Activated CD4-positive, alpha-beta T cell treated with anti-CD3 and anti-CD28 coated beads, Interleukin-2, amount 50 U/mL, for 48 hours (primary cell): Measurements from ENCODE around the gene USP16.

ENCODE experiments used
- DNase-seq, 2 experiments: peaks; one replicate each; pipeline ENCODE4 v3.0.0-alpha.2; 2020

The USP16 gene

GRCh38 chr21:29085106-29085752, 60.8 kb downstream of the USP16 start:
- DNase-seq = no peak

DNA sequence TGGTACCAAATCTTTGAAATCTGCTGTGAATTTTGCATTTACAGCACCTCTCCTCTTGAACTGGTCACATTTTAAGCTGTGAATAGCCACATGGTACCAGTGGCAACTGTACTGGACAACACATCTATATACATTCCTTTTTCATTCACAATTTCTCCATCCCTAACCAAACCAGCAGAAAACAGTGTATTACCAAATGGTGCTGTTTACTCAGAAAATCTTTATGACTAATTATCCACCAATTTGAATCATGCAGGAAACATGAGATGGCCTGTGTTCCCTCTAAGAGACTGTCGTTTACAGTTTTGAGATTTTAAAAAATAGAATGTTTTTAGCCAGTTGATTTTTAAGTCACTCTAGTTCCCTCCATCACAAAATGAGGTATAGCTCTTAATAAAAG, 66.6 kb downstream of the USP16 start:
- no peak for DNase-seq

GRCh38 chr21:29092102-29092959, 67.9 kb downstream of the USP16 start:
- no peak for DNase-seq

DNA sequence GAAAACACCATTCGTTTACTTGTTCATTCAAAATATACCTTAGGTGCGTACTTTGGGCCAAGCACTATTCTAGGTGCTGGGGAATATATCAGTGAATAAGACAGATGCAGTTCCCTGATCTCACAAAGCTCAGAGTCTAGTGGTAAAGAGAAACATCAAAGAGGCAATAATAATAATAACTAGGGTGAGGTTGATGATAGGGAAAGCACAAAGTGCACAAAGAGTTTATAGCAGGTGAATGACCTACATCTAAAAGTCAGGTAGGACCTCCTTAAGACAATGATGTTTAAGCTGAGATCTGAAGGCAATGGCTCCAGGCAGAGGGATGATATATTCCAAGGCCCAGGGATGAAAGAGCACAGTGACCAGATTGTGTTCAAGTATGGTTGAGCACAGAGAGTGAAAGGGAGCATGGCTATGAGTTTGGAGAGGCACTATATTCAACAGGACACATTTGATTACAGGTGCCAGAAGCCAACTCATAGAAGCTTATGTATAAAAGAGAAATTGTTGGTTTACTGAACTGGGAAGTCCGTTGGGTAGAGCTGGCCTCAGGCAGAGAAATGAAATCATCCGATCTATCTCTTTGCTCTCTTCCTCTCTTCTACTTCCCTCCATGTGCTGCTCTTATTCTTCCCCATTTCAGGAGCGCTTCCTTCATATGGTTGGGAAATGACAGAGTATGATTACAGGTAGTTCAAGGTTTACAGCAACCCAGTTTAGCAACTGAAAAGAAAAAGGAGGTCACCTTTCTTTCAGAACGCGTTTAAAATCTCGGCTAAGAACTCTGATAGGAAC, 71.9 kb downstream of the USP16 start:
- DNase-seq = no peak

DNA sequence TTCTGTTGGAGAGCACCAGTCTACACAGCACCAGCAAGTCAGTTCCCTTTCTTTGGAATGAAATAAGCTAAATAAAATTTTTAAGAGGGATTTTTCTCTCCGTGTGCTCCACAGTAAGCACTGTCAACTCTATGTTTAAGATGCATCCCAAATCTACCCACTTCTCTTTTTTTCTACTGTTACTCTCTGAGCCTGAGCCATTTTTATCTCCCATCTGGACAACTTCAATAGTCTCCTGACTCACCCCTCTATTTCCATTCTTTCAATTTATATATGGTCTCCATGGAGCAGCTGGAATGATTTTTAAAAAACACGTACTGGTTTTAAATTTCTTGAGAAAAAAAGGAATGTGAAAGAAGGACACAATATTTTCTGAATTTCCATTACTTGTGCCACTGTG, 73.7 kb downstream of the USP16 start:
- no peak for DNase-seq

- no peak for DNase-seq
Observed at GRCh38 chr21:29102791-29103257, 78.4 kb downstream of the USP16 start.
